Fibroblast of the aortic adventitia (primary cell): Measurements from ENCODE around the gene PHGDH. TPM values are rescaled to one million over a fixed set of nuclear protein-coding genes. Genes with fewer than 3 reads are reported as not detected.

Experiments used
- DNase-seq: peaks from one replicate; pipeline ENCODE4 v3.0.0-alpha.2; 2010; ENCODE audit warnings: low read depth
- H3K4me3 ChIP-seq: 2 replicates; pipeline ENCODE4 v1.5.1; 2011; ENCODE audit warnings: low read depth, mild to moderate bottlenecking, control low read depth, low read length, moderate library complexity
- total RNA-seq: library from RNA; depleted of rRNA; stranded (reverse); fragments of >200 nt; gene quantifications from 2 replicates; pipeline ENCODE4 v1.2.3, GENCODE V29; 2012; ENCODE audit warnings: low replicate concordance
- TF ChIP-seq, protein P1 (sequence below): IDR thresholded peaks from 2 replicates; pipeline ENCODE4 v1.5.1; 2011; ENCODE audit warnings: mild to moderate bottlenecking, low read length, control low read depth, inconsistent platforms; ENCODE audit not compliant: insufficient read depth

PHGDH gene
- total RNA-seq, 1 donor = 246 TPM

GRCh38 chr1:119768778-119769177 lies 57.0 kb downstream of the PHGDH start, which contains the start of gene HMGCS2:
TSS of gene HMGCS2 (minus strand) at chr1:119768905. CDS start at chr1:119768844, 61 bp downstream.
- TF ChIP-seq, protein P1, sequence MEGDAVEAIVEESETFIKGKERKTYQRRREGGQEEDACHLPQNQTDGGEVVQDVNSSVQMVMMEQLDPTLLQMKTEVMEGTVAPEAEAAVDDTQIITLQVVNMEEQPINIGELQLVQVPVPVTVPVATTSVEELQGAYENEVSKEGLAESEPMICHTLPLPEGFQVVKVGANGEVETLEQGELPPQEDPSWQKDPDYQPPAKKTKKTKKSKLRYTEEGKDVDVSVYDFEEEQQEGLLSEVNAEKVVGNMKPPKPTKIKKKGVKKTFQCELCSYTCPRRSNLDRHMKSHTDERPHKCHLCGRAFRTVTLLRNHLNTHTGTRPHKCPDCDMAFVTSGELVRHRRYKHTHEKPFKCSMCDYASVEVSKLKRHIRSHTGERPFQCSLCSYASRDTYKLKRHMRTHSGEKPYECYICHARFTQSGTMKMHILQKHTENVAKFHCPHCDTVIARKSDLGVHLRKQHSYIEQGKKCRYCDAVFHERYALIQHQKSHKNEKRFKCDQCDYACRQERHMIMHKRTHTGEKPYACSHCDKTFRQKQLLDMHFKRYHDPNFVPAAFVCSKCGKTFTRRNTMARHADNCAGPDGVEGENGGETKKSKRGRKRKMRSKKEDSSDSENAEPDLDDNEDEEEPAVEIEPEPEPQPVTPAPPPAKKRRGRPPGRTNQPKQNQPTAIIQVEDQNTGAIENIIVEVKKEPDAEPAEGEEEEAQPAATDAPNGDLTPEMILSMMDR = no peak
- no peak within 1 kb of the TSS for H3K4me3 ChIP-seq
- no peak for DNase-seq

- TF ChIP-seq, protein P1 = no peak
- no peak for DNase-seq
- H3K4me3 ChIP-seq = no peak overlapping the region
These were observed 59.3 kb downstream of the PHGDH start for GRCh38 chr1:119771016-119771415.

DNA sequence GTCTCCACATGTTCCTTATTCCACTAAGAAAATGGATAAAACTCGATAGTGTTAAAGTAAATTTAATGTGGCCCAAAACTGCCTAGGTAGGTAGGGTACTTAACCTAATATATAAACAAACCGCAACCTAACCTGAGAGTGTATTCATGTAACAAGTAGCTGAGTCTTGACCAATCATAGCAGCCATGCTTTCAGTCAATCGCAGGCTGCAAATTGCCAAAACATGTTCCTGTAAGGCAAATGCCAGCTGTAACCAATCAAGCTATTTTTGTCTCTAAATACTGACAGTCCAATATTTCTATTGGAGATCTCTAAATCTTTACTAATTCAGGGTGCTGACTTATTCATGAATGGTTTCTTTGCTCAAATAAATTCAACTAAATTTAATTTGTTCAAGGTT lies 60.0 kb downstream of the PHGDH start:
- TF ChIP-seq, protein P1 = no peak
- DNase-seq = no peak
- H3K4me3 ChIP-seq = no peak overlapping the region

DNA sequence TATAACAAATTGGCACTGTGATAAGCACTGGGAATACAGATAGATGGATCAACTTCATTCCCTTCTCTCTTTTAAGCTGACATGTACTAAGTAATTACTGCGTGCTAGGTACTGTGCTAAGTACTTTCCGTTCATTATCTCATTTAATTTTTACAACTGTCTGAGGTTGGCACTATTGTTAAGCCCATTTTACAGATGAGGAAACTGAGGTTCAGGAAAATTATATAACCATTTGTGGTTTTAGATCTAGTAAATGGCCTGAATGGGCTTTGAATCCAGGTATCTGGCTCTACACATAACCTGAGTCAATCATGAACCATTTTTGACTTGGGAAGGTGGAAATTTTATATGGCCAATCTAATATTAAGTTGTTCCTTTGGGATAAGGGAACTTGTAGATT lies 60.6 kb downstream of the PHGDH start:
- TF ChIP-seq, protein P1 = no peak
- no peak for DNase-seq
- H3K4me3 ChIP-seq = no peak overlapping the region

DNA sequence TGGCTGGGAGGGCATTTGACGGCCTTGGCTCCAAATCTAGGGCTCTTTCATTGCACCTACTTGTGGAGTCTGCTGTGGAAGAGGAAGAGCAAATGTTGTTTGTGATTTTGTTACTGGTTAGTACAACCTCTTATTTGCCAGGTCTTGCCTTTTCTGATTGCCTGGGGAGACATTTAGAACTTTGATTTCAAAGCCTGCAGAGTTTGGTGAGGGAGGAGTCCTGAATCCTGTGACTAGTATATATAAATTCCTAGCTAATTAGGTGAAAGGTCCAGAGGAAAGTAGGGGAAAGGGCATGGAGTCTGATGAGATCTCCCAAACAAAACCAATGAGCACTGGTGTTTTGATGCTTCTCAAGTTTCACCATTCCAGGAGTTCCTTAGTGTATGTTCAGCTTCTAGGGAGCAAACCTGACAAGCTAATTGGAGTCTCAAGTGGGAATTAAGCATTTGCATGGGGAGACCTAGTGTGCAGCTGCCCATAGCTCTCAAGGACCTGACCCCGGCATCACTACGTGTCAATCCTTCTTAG lies 62.0 kb downstream of the PHGDH start:
- no peak for DNase-seq
- TF ChIP-seq, protein P1 = no peak
- H3K4me3 ChIP-seq = no peak overlapping the region

DNA sequence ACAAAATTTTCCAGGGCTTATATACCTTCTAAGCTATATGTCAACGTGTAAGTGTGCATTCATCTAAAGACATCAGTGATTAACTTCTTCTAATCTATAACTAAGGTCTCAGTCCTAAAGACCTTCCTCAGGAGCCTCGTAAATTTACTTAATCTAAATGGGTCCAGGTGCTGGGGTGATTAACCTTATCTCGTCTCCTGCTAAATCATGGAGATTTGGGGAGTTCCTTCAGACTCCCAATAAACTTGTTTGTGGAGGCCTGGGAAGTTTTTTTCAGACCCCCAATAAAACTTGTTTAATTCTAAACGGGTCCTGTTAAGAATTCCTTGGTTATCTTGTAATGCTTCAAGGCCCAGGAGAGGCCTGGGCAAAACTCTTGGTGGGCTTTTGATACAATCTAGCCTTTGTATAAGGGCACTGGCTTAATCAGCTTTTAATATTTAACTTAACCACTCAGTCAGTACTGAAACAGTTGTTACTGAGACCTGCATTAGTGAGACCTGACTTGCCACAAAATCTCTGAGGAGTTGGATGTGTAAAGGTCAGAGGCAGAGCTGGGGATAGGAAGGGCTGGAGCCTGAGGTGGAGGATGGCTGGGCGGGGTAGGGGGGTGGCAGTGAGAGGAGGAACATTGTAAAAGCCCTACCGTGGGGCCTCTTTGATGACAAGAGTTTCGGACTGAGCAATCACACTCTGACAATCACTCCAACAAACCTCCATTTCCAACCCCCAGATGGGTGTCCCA lies 63.2 kb downstream of the PHGDH start:
- TF ChIP-seq, protein P1 = no peak
- H3K4me3 ChIP-seq = no peak overlapping the region
- DNase-seq = no peak
